HCT116 (cell line): ENCODE measurements around the gene GUCY2D. TPM values are rescaled to one million over a fixed set of nuclear protein-coding genes. Genes with fewer than 3 reads are reported as not detected.

ENCODE experiments used
- ATAC-seq: fragments of 200-7000 bp; cut with Tn5 transposase; 2 replicates; pipeline ENCODE4 v1.9.1; 2020; ENCODE audit warnings: mild to moderate bottlenecking, moderate library complexity
- BruUV-seq: library from RNA; stranded (reverse); fragments of 400-500 nt; replicated peaks from 2 replicates; lab custom pipeline; 2021; lab: Mats Ljungman, UMichigan
- CTCF ChIA-PET: fragments of 300-600 bp; sonication (Branson Sonifier 250); formaldehyde crosslinking; loops from one replicate; lab custom pipeline; 2021; ENCODE audit warnings: antibody characterized with exemption; lab: Charles Lee
- POLR2A ChIA-PET: fragments of 300-600, 350-600 bp; sonication (Branson Sonifier 250); formaldehyde crosslinking; loops from one replicate; lab custom pipeline; 2021; ENCODE audit warnings: antibody characterized with exemption; lab: Charles Lee
- RAD21 ChIA-PET, 2 experiments: fragments of 300-600 bp; sonication (Branson Sonifier 250); formaldehyde crosslinking; loops; one replicate each; lab custom pipeline; 2023; ENCODE audit warnings: low total read pairs in 2 of 2; ENCODE audit not compliant: uncharacterized antibody in 2 of 2, unreplicated experiment in 2 of 2, low non-redundant PET in 1 of 2; lab: Charles Lee
- DNase-seq: peaks from one replicate; pipeline ENCODE4 v3.0.0-alpha.2; 2010; ENCODE audit warnings: low read depth, low spot score
- H2AFZ ChIP-seq: fragments of 200-600 bp; shearing (Covaris generic), sonication (generic); 2 replicates; pipeline ENCODE4 v1.6.1; 2017; ENCODE audit warnings: low read depth, mixed run types, mixed read lengths, antibody characterized with exemption, low read length; ENCODE audit not compliant: poor library complexity, severe bottlenecking
- H3K27ac ChIP-seq: 2 replicates; pipeline ENCODE4 v1.5.1; 2012; ENCODE audit warnings: low read depth, low read length
- H3K27me3 ChIP-seq: fragments of 200-600 bp; sonication (generic); 2 replicates; pipeline ENCODE4 v1.6.1; 2016; ENCODE audit warnings: mixed run types, low read length, mixed read lengths; ENCODE audit not compliant: insufficient read depth
- H3K36me3 ChIP-seq, 2 experiments: fragments of 200-500 bp in 1 of 2; fragments of 200-600 bp in 1 of 2; sonication (Bioruptor generic) in 1 of 2; sonication (generic) in 1 of 2; 2 replicates each; pipeline versions ENCODE4 v1.5.1 to v1.6.1; 2014 to 2016; ENCODE audit warnings: low read length in 2 of 2, inconsistent platforms in 1 of 2, mixed read lengths in 1 of 2, mixed run types in 1 of 2; ENCODE audit not compliant: insufficient read depth in 2 of 2, control insufficient read depth in 1 of 2
- H3K4me1 ChIP-seq, 2 experiments: fragments of 200-600 bp in 1 of 2; sonication (generic) in 1 of 2; 2 replicates each; pipeline versions ENCODE4 v1.5.1 to v1.6.1; 2012 to 2017; ENCODE audit warnings: low read length in 2 of 2, inconsistent platforms in 1 of 2, mild to moderate bottlenecking in 1 of 2, mixed read lengths in 1 of 2, mixed run types in 1 of 2, moderate library complexity in 1 of 2; ENCODE audit not compliant: insufficient read depth in 2 of 2, control insufficient read depth in 1 of 2
- H3K4me2 ChIP-seq: fragments of 200-600 bp; sonication (generic); 2 replicates; pipeline ENCODE4 v1.6.1; 2017; ENCODE audit warnings: mixed run types, low read length, mixed read lengths
- H3K4me3 ChIP-seq, 2 experiments: fragments of 200-600 bp in 1 of 2; sonication (generic) in 1 of 2; replicated peaks in 1 of 2; 2 replicates each; pipeline ENCODE4 v1.5.1; 2011 to 2016; ENCODE audit warnings: low read length in 2 of 2, control low read depth in 1 of 2, low read depth in 1 of 2, mild to moderate bottlenecking in 1 of 2, mixed read lengths in 1 of 2, mixed run types in 1 of 2
- H3K79me2 ChIP-seq: fragments of 200-600 bp; sonication (generic); 2 replicates; pipeline ENCODE4 v1.6.1; 2017; ENCODE audit warnings: mild to moderate bottlenecking, mixed run types, low read length, moderate library complexity, mixed read lengths; ENCODE audit not compliant: insufficient read depth
- H3K9ac ChIP-seq: fragments of 200-600 bp; sonication (generic); 2 replicates; pipeline ENCODE4 v1.6.1; 2016; ENCODE audit warnings: low read length, mixed read lengths
- H3K9me2 ChIP-seq: fragments of 200-600 bp; sonication (generic), shearing (Covaris generic); 2 replicates; pipeline ENCODE4 v1.6.1; 2017; ENCODE audit warnings: mixed run types, mild to moderate bottlenecking, moderate library complexity; ENCODE audit not compliant: insufficient read depth
- H3K9me3 ChIP-seq, 2 experiments: fragments of 200-500 bp in 1 of 2; fragments of 200-600 bp in 1 of 2; sonication (Bioruptor generic) in 1 of 2; sonication (generic) in 1 of 2; 2 replicates each; pipeline ENCODE4 v1.6.1; 2014 to 2017; ENCODE audit warnings: low read length in 2 of 2, mixed read lengths in 2 of 2, inconsistent platforms in 1 of 2, low read depth in 1 of 2, mild to moderate bottlenecking in 1 of 2, mixed run types in 1 of 2, moderate library complexity in 1 of 2; ENCODE audit not compliant: control insufficient read depth in 1 of 2, insufficient read depth in 1 of 2
- H4K20me1 ChIP-seq: fragments of 200-600 bp; sonication (generic), shearing (Covaris generic); 2 replicates; pipeline ENCODE4 v1.6.1; 2017; ENCODE audit warnings: mixed run types, mild to moderate bottlenecking, moderate library complexity; ENCODE audit not compliant: insufficient read depth
- CEBPB ChIP-seq: IDR thresholded peaks from 2 replicates; pipeline ENCODE4 v1.6.1; 2012; ENCODE audit warnings: low read depth
- ELF1 ChIP-seq: IDR thresholded peaks from 2 replicates; pipeline ENCODE4 v1.6.1; 2012; ENCODE audit warnings: low read depth, borderline replicate concordance
- EZH2 ChIP-seq: fragments of 200-600 bp; sonication (generic); IDR thresholded peaks from 2 replicates; pipeline ENCODE4 v1.6.1; 2017; ENCODE audit warnings: antibody characterized with exemption, mixed run types
- EZH2phosphoT487 ChIP-seq: fragments of 200-600 bp; IDR thresholded peaks from 2 replicates; pipeline ENCODE4 v1.6.1; 2018; ENCODE audit warnings: antibody characterized with exemption, borderline replicate concordance
- RAD21 ChIP-seq: IDR thresholded peaks from 2 replicates; pipeline ENCODE4 v1.6.1; 2012; ENCODE audit warnings: low read depth, mild to moderate bottlenecking
- SIN3A ChIP-seq: IDR thresholded peaks from 2 replicates; pipeline ENCODE4 v1.6.1; 2012; ENCODE audit warnings: low read depth
- SP1 ChIP-seq: IDR thresholded peaks from 2 replicates; pipeline ENCODE4 v1.6.1; 2012; ENCODE audit warnings: low read depth
- TCF7L2 ChIP-seq: IDR thresholded peaks from 2 replicates; pipeline ENCODE4 v1.7.0; 2011; ENCODE audit warnings: borderline replicate concordance, inconsistent platforms; ENCODE audit not compliant: insufficient read depth, insufficient read length; ENCODE audit errors: extremely low read depth
- ZBTB33 ChIP-seq: IDR thresholded peaks from 2 replicates; pipeline ENCODE4 v1.6.1; 2011; ENCODE audit warnings: mild to moderate bottlenecking, low read length, moderate library complexity; ENCODE audit not compliant: insufficient replicate concordance; ENCODE audit errors: extremely low read depth
- intact Hi-C: fragments of 100-400 bp; cut with micrococcal nuclease; formaldehyde crosslinking; loops from 2 replicates; pipeline ENCODE4 v1.10.0; 2022
- total RNA-seq: library from RNA; stranded (reverse); gene quantifications from one replicate; pipeline ENCODE4 v1.2.1, GENCODE V29; 2021; ENCODE audit not compliant: unreplicated experiment

The GUCY2D gene
- total RNA-seq, 1 experiment from 2014 or later: 1.4 TPM

DNA sequence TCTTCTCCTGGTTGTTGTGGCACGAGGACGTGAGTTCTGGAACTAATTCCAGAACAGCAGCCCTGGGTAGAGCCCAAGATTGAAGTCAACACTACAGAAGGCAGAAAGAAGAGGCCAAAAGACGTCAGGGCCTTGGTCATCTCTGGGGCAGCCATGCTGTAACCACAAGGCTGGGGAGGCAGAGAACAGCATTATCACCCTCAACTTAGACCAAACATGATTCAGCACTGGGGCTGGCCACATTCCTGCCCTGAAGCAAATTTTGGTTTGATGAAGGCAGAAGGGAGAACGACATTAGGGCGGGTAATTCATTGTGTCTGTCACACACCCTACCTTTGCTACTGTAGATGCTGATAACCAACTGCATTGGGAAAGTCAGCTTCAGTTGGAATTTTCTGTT is 26.7 kb downstream of the GUCY2D start:
- Histone ChIP-seq H3K27ac (no peak overlapping the region), H3K27me3 (no peaks in the 10 kb centered on the region; the same call in 1 of the 2 replicates), H3K4me1 (no peaks in the 10 kb centered on the region), H3K9me3 (no peaks in the 10 kb centered on the region), H3K4me3 (no peak overlapping the region), H3K9ac (no peak overlapping the region), H3K36me3 (no peaks in the 10 kb centered on the region), H3K79me2 (no peaks in the 10 kb centered on the region), H3K9me2 (no peaks in the 10 kb centered on the region), H2AFZ (no peak overlapping the region), H4K20me1 (no peaks in the 10 kb centered on the region), H3K4me2 (no peak overlapping the region)
- POLR2A ChIA-PET: no interaction called here
- TF ChIP-seq SIN3A (no peak), ELF1 (no peak), SP1 (no peak), TCF7L2 (no peak), EZH2phosphoT487 (no peak), EZH2 (no peak), ZBTB33 (no peak), RAD21 (no peak), CEBPB (no peak)
- DNase-seq (no peak), ATAC-seq (no peak)
- RAD21 ChIA-PET: no interaction called here
- intact Hi-C loops: no loop called here
- no TSS peak for BruUV-seq
- CTCF ChIA-PET: interaction anchor here (1.0 kb wide), 1 partner anchor 12 kb away, joined by 3 read pairs; no protein-coding TSS in a partner anchor
